Kidney (tissue), 22 donors: ENCODE results near the gene RNF112. TPM values are rescaled to one million over a fixed set of nuclear protein-coding genes. Genes with fewer than 3 reads are reported as not detected.
A peak's percentile ranks its signal among the peaks of the same experiment; 100 is the strongest.

ENCODE experiments used
- DNase-seq, 5 donors: peaks; one replicate each; pipeline ENCODE4 v3.0.0-alpha.2; 2013 to 2020
- FAIRE-seq: peaks from 2 replicates; lab custom pipeline; 2012; peaks lifted over from hg19 to GRCh38; lab: Jason Lieb, UNC
- H3K27ac ChIP-seq, 2 donors: one replicate each; pipeline ENCODE4 v1.7.0; 2013; ENCODE audit warnings: low read depth in 2 of 2, low read length in 2 of 2, inconsistent platforms in 1 of 2
- H3K27me3 ChIP-seq: one replicate; pipeline ENCODE4 v1.7.1; 2013; ENCODE audit warnings: low read length, inconsistent platforms; ENCODE audit not compliant: control insufficient read depth, insufficient read depth
- H3K36me3 ChIP-seq, 3 donors: one replicate each; pipeline versions ENCODE4 v1.7.0 to v1.7.1; 2013; ENCODE audit warnings: low read length in 3 of 3, control low read depth in 1 of 3, inconsistent platforms in 1 of 3; ENCODE audit not compliant: insufficient read depth in 3 of 3, control insufficient read depth in 2 of 3
- H3K4me1 ChIP-seq, 3 donors: one replicate each; pipeline versions ENCODE4 v1.7.0 to v1.7.1; 2013; ENCODE audit warnings: low read length in 3 of 3, inconsistent platforms in 1 of 3, low read depth in 1 of 3; ENCODE audit not compliant: control insufficient read depth in 2 of 3, insufficient read depth in 2 of 3
- H3K4me3 ChIP-seq, 3 donors: one replicate each; pipeline versions ENCODE4 v1.7.0 to v1.8.1; 2013; ENCODE audit warnings: low read length in 3 of 3, control low read depth in 1 of 3, inconsistent platforms in 1 of 3
- H3K9ac ChIP-seq, 3 donors: one replicate each; pipeline versions ENCODE4 v1.7.0 to v1.7.1; 2013; ENCODE audit warnings: low read length in 3 of 3, control low read depth in 1 of 3, inconsistent platforms in 1 of 3
- H3K9me3 ChIP-seq, 3 donors: one replicate each; pipeline versions ENCODE4 v1.7.0 to v1.7.1; 2013; ENCODE audit warnings: low read length in 3 of 3, control low read depth in 1 of 3, inconsistent platforms in 1 of 3; ENCODE audit not compliant: control insufficient read depth in 2 of 3, insufficient read depth in 1 of 3
- CTCF ChIP-seq: IDR thresholded peaks from 3 replicates; pipeline ENCODE4 v1.5.1; 2012; ENCODE audit warnings: mild to moderate bottlenecking, moderate library complexity, borderline replicate concordance; ENCODE audit not compliant: insufficient read depth; ENCODE audit errors: extremely low read depth
- intact Hi-C: fragments of 100-400 bp; cut with DNase I; formaldehyde crosslinking; loops from one replicate; pipeline ENCODE4 v1.11.1; 2022
- long read RNA-seq, 10 donors: library from polyadenylated mRNA in 1 of 10; unstranded in 1 of 10; transcript quantifications; one replicate each; pipeline ENCODE4 v2.0.0 and lab custom pipeline, GENCODE V29; 2021 to 2026
- polyA plus RNA-seq: library from polyadenylated mRNA; stranded (reverse); fragments of 350-450 nt; fragmentation: Illumina TruSeq; extraction: RNeasy Lipid Tissue Mini Kit (QIAGEN cat#74804); gene quantifications from one replicate; pipeline ENCODE4 v1.2.3, GENCODE V29; 2014; ENCODE audit warnings: low read depth, low replicate concordance; ENCODE audit not compliant: insufficient read depth
- total RNA-seq: library from RNA; stranded (reverse); fragmentation: NEBNext Ultra II Directional; extraction: Animal tissue kit (Norgen Biotek cat#: 25700); gene quantifications from one replicate; pipeline ENCODE4 v1.2.1, GENCODE V29; 2021
- donor health status: control.
- donor health status: control.
- donor health status: control.
- donor health status: control.
- donor health status: control.
- donor health status: DM: yes; HTN: yes; CAD: no.
- donor health status: Normal renal cell carcinoma (clear cell type).

RNF112 gene
- 7.3 TPM for total RNA-seq
- polyA plus RNA-seq, result 0.99 TPM
- long read RNA-seq, donor 1, result 0 reads
- long read RNA-seq, donor 2, result 0 reads
- long read RNA-seq, donor 3, result 0 reads
- long read RNA-seq, donor 4, result 0 reads
- long read RNA-seq, donor 5, result 0 reads
- long read RNA-seq, donor 6, result 0 reads
- long read RNA-seq, donor 7, partial matches to known transcripts, result 0 of 3 reads
- long read RNA-seq, donor 7, other reads (novel, unspliced or antisense), result 3 of 3 reads
- long read RNA-seq, donor 8, result 0 reads
- long read RNA-seq, donor 9, result 0 reads
- long read RNA-seq, donor 10, result 0 reads

GRCh38 chr17:19410875-19411620 lies at the start of gene RNF112:
Gene RNF112 (plus strand): TSS chr17:19411232. CDS start chr17:19411409, 177 bp downstream.
- H3K4me1 ChIP-seq, result no peaks in the 10 kb centered on the region
- no peak within 1 kb of the TSS for H3K27ac ChIP-seq
- no peak within 1 kb of the TSS for H3K4me3 ChIP-seq
- H3K9ac ChIP-seq, result no peak within 1 kb of the TSS
- no peaks in the 10 kb centered on the region for H3K36me3 ChIP-seq
- H3K27me3 ChIP-seq, result no peaks in the 10 kb centered on the region
- peak in 2 of 5 donors; percentile 43 to 64 for DNase-seq
- H3K9me3 ChIP-seq, result no peaks in the 10 kb centered on the region
- intact Hi-C loops, result no loop called here
- TF ChIP-seq CTCF, result no peak
- no peak for FAIRE-seq

- H3K27ac ChIP-seq, result no peak overlapping the region
- intact Hi-C loops, result loop anchor here (10.0 kb wide), 1 partner anchor 83 kb away; no protein-coding TSS in a partner anchor
- peak in 1 of 5 donors; percentile 55 for DNase-seq
- no peak overlapping the region for H3K4me3 ChIP-seq
- H3K36me3 ChIP-seq, result peaks cover 0 to 10% (median 0%) of the 10 kb centered on the region in 3 donors
- H3K27me3 ChIP-seq, result no peaks in the 10 kb centered on the region
- peak overlapping the region in 1 of 3 donors; percentile 40 for H3K9ac ChIP-seq
- H3K9me3 ChIP-seq, result no peaks in the 10 kb centered on the region
- no peak for FAIRE-seq
- no peak for TF ChIP-seq CTCF
- H3K4me1 ChIP-seq, result peaks cover 0 to 5% (median 0%) of the 10 kb centered on the region in 3 donors
Observed at GRCh38 chr17:19361326-19361725, 49.7 kb upstream of the RNF112 start.

GRCh38 chr17:19361944-19362276 lies 49.1 kb upstream of the RNF112 start:
- intact Hi-C loops, result loop anchor here (10.0 kb wide), 1 partner anchor 83 kb away; no protein-coding TSS in a partner anchor
- TF ChIP-seq CTCF, result no peak
- Histone ChIP-seq H3K36me3 (peaks cover 0 to 10% (median 0%) of the 10 kb centered on the region in 3 donors), H3K27me3 (no peaks in the 10 kb centered on the region), H3K9me3 (no peaks in the 10 kb centered on the region), H3K4me3 (peak overlapping the region; percentile 60 to 91 (median 85)), H3K9ac (peak overlapping the region; percentile 4 to 94 (median 86)), H3K4me1 (peaks cover 0 to 5% (median 0%) of the 10 kb centered on the region in 3 donors), H3K27ac (peak overlapping the region in 1 of 2 donors; percentile 86)
- FAIRE-seq (no peak), DNase-seq (no peak)
